Activated T-helper 2 cell treated with anti-CD3 and anti-CD28 coated beads, Interferon-gamma antibody, Interleukin-2, Interleukin-4, amounts not matched to agents 10 μg/mL and 5 μg/mL and 100 μg/mL, durations not matched to agents 14 hours and 24 hours and 36 hours (primary cell): Measurements from ENCODE around the gene C10orf62. TPM values are rescaled to one million over a fixed set of nuclear protein-coding genes. Genes with fewer than 3 reads are reported as not detected.
"Not testable (repeated sequence)": the region's sequence is repeated elsewhere in the genome, so short reads cannot be mapped to it uniquely, and the experiment has no call there.

Source experiments
- DNase-seq: peaks from one replicate; pipeline ENCODE4 v3.0.0; 2021; ENCODE audit warnings: low spot score
- H3K27ac Mint-ChIP-seq: one replicate; pipeline ENCODE4 v1.8.0; 2021; ENCODE audit warnings: mixed read lengths
- H3K27me3 Mint-ChIP-seq: one replicate; pipeline ENCODE4 v1.8.0; 2021; ENCODE audit warnings: low read depth, mixed read lengths
- H3K36me3 Mint-ChIP-seq: one replicate; pipeline ENCODE4 v1.8.0; 2021; ENCODE audit warnings: low read depth, mixed read lengths
- H3K4me1 Mint-ChIP-seq: one replicate; pipeline ENCODE4 v1.8.0; 2021; ENCODE audit warnings: low read depth, mixed read lengths
- H3K4me3 Mint-ChIP-seq: one replicate; pipeline ENCODE4 v1.8.0; 2021; ENCODE audit warnings: low read depth, mild to moderate bottlenecking, moderate library complexity, mixed read lengths
- H3K9me3 Mint-ChIP-seq: one replicate; pipeline ENCODE4 v1.8.0; 2021; ENCODE audit warnings: mixed read lengths
- intact Hi-C: fragments of 100-400 bp; cut with micrococcal nuclease; formaldehyde crosslinking; loops from one replicate; pipeline ENCODE4 v1.15.1; 2023
- total RNA-seq: library from RNA; stranded (reverse); gene quantifications from 2 replicates; pipeline ENCODE4 v1.2.3, GENCODE V29; 2022

C10orf62 gene
- total RNA-seq, 1 donor from 2014 or later, result not detected

- H3K4me1 Mint-ChIP-seq, result peaks cover 12% of the 10 kb centered on the region
- peak within 1 kb of the TSS; percentile 95 for H3K4me3 Mint-ChIP-seq
- H3K27ac Mint-ChIP-seq, result peak within 1 kb of the TSS; percentile 82
- intact Hi-C loops, result no loop called here
- H3K36me3 Mint-ChIP-seq, result no peaks in the 10 kb centered on the region
- DNase-seq, result peak; percentile 88
- H3K27me3 Mint-ChIP-seq, result no peaks in the 10 kb centered on the region
- H3K9me3 Mint-ChIP-seq, result no peaks in the 10 kb centered on the region
These were observed 43.7 kb downstream of the C10orf62 start, which contains the start of gene MORN4 for GRCh38 chr10:97632949-97633884. Gene MORN4, minus strand, starts transcription at chr10:97633500. Its CDS starts 13,847 bp downstream, at chr10:97619653.

- H3K4me3 Mint-ChIP-seq, result peak overlapping the region; percentile 95
- peak overlapping the region; percentile 82 for H3K27ac Mint-ChIP-seq
- peaks cover 12% of the 10 kb centered on the region for H3K4me1 Mint-ChIP-seq
- H3K36me3 Mint-ChIP-seq, result no peaks in the 10 kb centered on the region
- H3K27me3 Mint-ChIP-seq, result no peaks in the 10 kb centered on the region
- DNase-seq, result peak; percentile 11
- intact Hi-C loops, result no loop called here
- no peaks in the 10 kb centered on the region for H3K9me3 Mint-ChIP-seq
These were observed 44.4 kb downstream of the C10orf62 start for GRCh38 chr10:97633921-97634320.

GRCh38 chr10:97635577-97635976 lies 46.1 kb downstream of the C10orf62 start:
- intact Hi-C loops, result no loop called here
- peaks cover 16% of the 10 kb centered on the region for H3K4me1 Mint-ChIP-seq
- DNase-seq, result no peak
- H3K27ac Mint-ChIP-seq, result no peak overlapping the region
- H3K27me3 Mint-ChIP-seq, result no peaks in the 10 kb centered on the region
- no peaks in the 10 kb centered on the region for H3K36me3 Mint-ChIP-seq
- H3K9me3 Mint-ChIP-seq, result no peaks in the 10 kb centered on the region
- H3K4me3 Mint-ChIP-seq, result no peak overlapping the region

GRCh38 chr10:97639090-97639489 lies 49.6 kb downstream of the C10orf62 start:
- peaks cover 12% of the 10 kb centered on the region for H3K36me3 Mint-ChIP-seq
- intact Hi-C loops, H3K27me3 Mint-ChIP-seq, H3K4me3 Mint-ChIP-seq, H3K27ac Mint-ChIP-seq, DNase-seq, H3K9me3 Mint-ChIP-seq: not testable (repeated sequence)
- H3K4me1 Mint-ChIP-seq, result peaks cover 19% of the 10 kb centered on the region

GRCh38 chr10:97640174-97640867 lies 50.8 kb downstream of the C10orf62 start, which contains the start of gene PI4K2A:
Gene PI4K2A, plus strand, starts transcription at chr10:97640671. Its CDS starts 72 bp downstream, at chr10:97640743.
- no peaks in the 10 kb centered on the region for H3K27me3 Mint-ChIP-seq
- H3K4me1 Mint-ChIP-seq, result peaks cover 19% of the 10 kb centered on the region
- peak within 1 kb of the TSS; percentile 92 for H3K4me3 Mint-ChIP-seq
- DNase-seq, result peak; percentile 99
- H3K9me3 Mint-ChIP-seq, result no peaks in the 10 kb centered on the region
- intact Hi-C loops, result loop anchor here (1.0 to 10.0 kb wide), 4 partner anchors 9 to 216 kb away; partner anchors contain the start of genes AVPI1, MMS19, PGAM1 and UBTD1
- peak within 1 kb of the TSS; percentile 84 for H3K27ac Mint-ChIP-seq
- H3K36me3 Mint-ChIP-seq, result peaks cover 23% of the 10 kb centered on the region

Other genes starting within 250 kb of the C10orf62 start
- 69.8 and 70.1 TPM in 2 replicates for gene RRP12, start 188.4 kb upstream of the C10orf62 start, total RNA-seq
- 877 and 885 TPM in 2 replicates for gene PGAM1, start 163.5 kb upstream of the C10orf62 start, total RNA-seq
- 49.9 and 53.4 TPM in 2 replicates for gene EXOSC1, start 143.7 kb upstream of the C10orf62 start, total RNA-seq
- 41.4 and 52.9 TPM in 2 replicates for gene ZDHHC16, start 143.5 kb upstream of the C10orf62 start, total RNA-seq
- 106 and 108 TPM in 2 replicates for gene MMS19, start 91.3 kb upstream of the C10orf62 start, total RNA-seq
- gene UBTD1, start 90.8 kb upstream of the C10orf62 start, total RNA-seq, result 1.6 and 1.8 TPM in 2 replicates
- 0.18 and 0.57 TPM in 2 replicates for gene ANKRD2, start 16.9 kb upstream of the C10orf62 start, total RNA-seq
- gene HOGA1, start 5.3 kb upstream of the C10orf62 start, total RNA-seq, result not detected in 2 replicates
- 1.8 and 2.9 TPM in 2 replicates for gene MORN4, start 43.8 kb downstream of the C10orf62 start, total RNA-seq
- 15.8 and 17.4 TPM in 2 replicates for gene PI4K2A, start 51.0 kb downstream of the C10orf62 start, total RNA-seq
- gene AVPI1, start 97.5 kb downstream of the C10orf62 start, total RNA-seq, result 2.3 and 2.4 TPM in 2 replicates
- 5.6 and 6.5 TPM in 2 replicates for gene MARVELD1, start 124.0 kb downstream of the C10orf62 start, total RNA-seq
- gene ZFYVE27, start 147.4 kb downstream of the C10orf62 start, total RNA-seq, result 35.0 and 40.2 TPM in 2 replicates
- not detected in 2 replicates for gene SFRP5, start 182.3 kb downstream of the C10orf62 start, total RNA-seq